Fibroblast of pulmonary artery (primary cell): ENCODE data around the gene RAB42.
"Not testable (repeated sequence)": the region's sequence is repeated elsewhere in the genome, so short reads cannot be mapped to it uniquely, and the experiment has no call there.

Experiments used
- DNase-seq: peaks from one replicate; pipeline ENCODE4 v3.0.0-alpha.2; 2010; ENCODE audit warnings: low read depth
- H3K4me3 ChIP-seq: replicated peaks from 2 replicates; pipeline ENCODE4 v1.5.1; 2011; ENCODE audit warnings: low read depth, mild to moderate bottlenecking, control low read depth, low read length, moderate library complexity
- TF ChIP-seq, protein P1 (sequence below): IDR thresholded peaks from 2 replicates; pipeline ENCODE4 v1.5.1; 2011; ENCODE audit warnings: mild to moderate bottlenecking, control low read depth, low read length, inconsistent platforms; ENCODE audit errors: missing control alignments

The RAB42 gene

DNA sequence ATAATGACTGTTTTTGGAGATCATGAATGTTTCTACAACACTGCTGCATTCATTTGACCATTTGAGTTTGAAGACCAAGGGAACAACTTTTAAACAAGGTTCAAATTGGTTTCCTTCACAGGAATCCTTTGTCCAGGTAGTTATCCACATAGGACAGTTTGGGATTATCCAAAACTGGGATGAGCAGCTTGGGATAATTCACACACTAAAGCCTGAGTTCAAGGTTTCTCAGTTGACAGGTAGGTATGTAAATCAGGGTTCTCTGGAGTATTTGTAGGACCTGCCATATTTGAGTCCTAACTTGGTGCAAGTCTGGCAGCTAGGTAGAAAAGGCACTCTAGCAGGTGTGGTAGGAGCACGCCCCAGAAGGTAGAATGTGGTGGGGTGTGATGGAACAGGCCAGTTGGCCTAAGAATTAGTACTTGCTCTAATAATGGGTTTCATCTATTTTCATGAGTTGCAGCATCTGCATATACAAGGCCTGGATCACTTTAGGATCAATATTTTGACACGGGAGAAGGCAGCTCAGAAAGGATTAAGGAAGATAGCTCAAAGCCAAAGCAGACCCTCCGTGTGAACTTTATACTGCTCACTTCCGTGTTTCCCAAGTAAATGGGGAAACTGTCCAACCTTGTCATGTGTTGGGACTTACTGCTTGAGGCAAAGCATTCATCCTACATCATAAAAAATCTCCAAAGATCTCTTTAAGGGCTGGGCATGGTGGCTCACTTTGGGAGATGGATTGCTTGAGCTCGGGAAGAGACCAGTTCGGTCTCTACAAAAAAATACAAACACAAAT is 14.1 kb upstream of the RAB42 start:
- no peak for DNase-seq
- no peak overlapping the region for H3K4me3 ChIP-seq
- TF ChIP-seq, protein P1, sequence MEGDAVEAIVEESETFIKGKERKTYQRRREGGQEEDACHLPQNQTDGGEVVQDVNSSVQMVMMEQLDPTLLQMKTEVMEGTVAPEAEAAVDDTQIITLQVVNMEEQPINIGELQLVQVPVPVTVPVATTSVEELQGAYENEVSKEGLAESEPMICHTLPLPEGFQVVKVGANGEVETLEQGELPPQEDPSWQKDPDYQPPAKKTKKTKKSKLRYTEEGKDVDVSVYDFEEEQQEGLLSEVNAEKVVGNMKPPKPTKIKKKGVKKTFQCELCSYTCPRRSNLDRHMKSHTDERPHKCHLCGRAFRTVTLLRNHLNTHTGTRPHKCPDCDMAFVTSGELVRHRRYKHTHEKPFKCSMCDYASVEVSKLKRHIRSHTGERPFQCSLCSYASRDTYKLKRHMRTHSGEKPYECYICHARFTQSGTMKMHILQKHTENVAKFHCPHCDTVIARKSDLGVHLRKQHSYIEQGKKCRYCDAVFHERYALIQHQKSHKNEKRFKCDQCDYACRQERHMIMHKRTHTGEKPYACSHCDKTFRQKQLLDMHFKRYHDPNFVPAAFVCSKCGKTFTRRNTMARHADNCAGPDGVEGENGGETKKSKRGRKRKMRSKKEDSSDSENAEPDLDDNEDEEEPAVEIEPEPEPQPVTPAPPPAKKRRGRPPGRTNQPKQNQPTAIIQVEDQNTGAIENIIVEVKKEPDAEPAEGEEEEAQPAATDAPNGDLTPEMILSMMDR: no peak

- TF ChIP-seq, protein P1: no peak
- no peak overlapping the region for H3K4me3 ChIP-seq
- no peak for DNase-seq
These were observed 13.3 kb upstream of the RAB42 start for GRCh38 chr1:28578696-28579218.

- TF ChIP-seq, protein P1: no peak
- H3K4me3 ChIP-seq: peak overlapping the region; percentile 95
- DNase-seq: no peak
These were observed 12.7 kb upstream of the RAB42 start for GRCh38 chr1:28579401-28579800.

GRCh38 chr1:28580722-28581530 is 11.1 kb upstream of the RAB42 start:
- TF ChIP-seq, protein P1: peak; percentile 21
- peak; percentile 44 for DNase-seq
- H3K4me3 ChIP-seq: peak overlapping the region; percentile 95

- H3K4me3 ChIP-seq: peak overlapping the region; percentile 95
- TF ChIP-seq, protein P1: no peak
- DNase-seq: peak; percentile 97
These were observed 10.4 kb upstream of the RAB42 start for GRCh38 chr1:28581531-28582247.

DNA sequence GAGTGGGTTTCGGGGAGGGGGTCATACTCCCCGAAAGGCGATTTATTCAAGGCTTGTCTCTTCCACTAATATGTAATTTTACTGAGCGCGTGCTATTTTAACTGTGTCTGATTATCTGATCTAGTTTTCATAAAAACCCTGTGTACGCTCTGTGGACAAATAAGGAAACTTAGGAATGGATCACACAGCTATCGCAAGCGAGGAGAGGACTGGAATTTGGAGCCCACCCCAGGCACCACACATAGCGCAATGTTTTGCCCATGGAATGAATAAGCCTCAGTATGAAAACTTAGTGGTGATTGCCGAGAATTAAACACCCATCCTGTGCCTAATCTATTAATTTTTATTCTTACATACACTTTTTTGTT is 9.8 kb upstream of the RAB42 start:
- DNase-seq: peak; percentile 54
- TF ChIP-seq, protein P1: no peak
- peak overlapping the region; percentile 95 for H3K4me3 ChIP-seq

DNA sequence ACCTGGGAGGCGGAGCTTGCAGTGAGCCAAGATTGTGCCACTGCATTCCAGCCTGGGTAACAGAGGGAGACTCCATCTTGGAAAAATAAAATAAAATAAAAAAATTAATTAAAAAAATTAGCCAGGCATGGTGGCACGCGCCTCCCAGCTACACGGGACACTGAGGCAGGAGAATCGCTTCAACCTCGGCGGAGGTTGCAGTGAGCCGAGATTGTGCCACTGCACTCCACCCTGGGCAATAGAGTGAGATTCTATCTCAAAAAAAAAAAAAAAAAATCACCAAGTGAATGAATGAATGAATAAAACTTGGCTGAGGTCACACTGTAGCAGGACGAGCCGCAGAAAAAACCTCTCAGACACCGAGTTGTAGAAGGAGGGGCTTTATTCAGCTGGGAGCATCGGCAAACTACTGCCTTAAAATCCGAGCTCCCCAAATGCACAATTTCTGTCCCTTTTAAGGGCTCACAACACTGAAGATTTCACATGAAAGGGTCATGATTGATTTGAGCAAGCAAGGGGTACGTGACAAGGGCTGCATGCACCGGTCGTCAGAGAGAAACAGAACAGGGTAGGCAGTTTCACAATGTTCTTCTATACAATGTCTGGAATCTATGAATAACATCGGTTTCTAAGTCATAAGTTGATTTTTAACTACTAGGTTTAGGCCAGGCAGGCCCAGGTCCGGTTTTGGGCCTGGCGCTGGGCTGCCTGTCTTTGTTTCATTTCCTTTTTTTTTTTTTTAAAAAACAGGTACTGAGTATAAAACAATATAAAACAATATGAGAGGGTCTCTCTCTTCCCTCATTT is 5.3 kb upstream of the RAB42 start:
- DNase-seq: not testable (repeated sequence)

More for the DNA sequence above, 5.3 kb upstream of the RAB42 start:
- H3K4me3 ChIP-seq: not testable (repeated sequence)
